Measurements from ENCODE around the gene AFF1.

Gene AFF1

GRCh38 chr4:86909546-86910295, 25.1 kb upstream of the AFF1 start:
- no peak overlapping the region for H3K18ac ChIP-seq (ENCODE audit: low read length)
- no peak overlapping the region for H2BK12ac ChIP-seq (ENCODE audit: low read length)
- H3K79me2 ChIP-seq (ENCODE audit: control insufficient read depth, insufficient read depth, low read length, poor library complexity): no peaks in the 10 kb centered on the region
- H2AFZ ChIP-seq (ENCODE audit: insufficient read depth, low read length, poor library complexity): no peak overlapping the region
- H3K27ac ChIP-seq (ENCODE audit: low read depth, low read length): no peak overlapping the region
- no peak overlapping the region for H2AK5ac ChIP-seq (ENCODE audit: low read length)
- no peak for DNase-seq
- H2BK120ac ChIP-seq (ENCODE audit: insufficient read depth, low read length, poor library complexity): no peak overlapping the region
- no peak overlapping the region for H2BK5ac ChIP-seq (ENCODE audit: low read depth, low read length, poor library complexity)
- H3K79me1 ChIP-seq (ENCODE audit: low read length): no peaks in the 10 kb centered on the region
- H3K14ac ChIP-seq (ENCODE audit: low read length): no peak overlapping the region
- no peak overlapping the region for H3K4me3 ChIP-seq (ENCODE audit: low read depth, low read length)
- no peaks in the 10 kb centered on the region for H3K27me3 ChIP-seq (ENCODE audit: insufficient read depth, low read length)
- no peak overlapping the region for H4K8ac ChIP-seq (ENCODE audit: low read depth, low read length)
- H3K4ac ChIP-seq (ENCODE audit: low read depth, low read length): no peak overlapping the region
- H3K9ac ChIP-seq (ENCODE audit: low read length): no peak overlapping the region
- H3K4me1 ChIP-seq (ENCODE audit: control insufficient read depth in 1 of 2, insufficient read depth in 2 of 2, low read length in 2 of 2): no peaks in the 10 kb centered on the region
- no peak overlapping the region for H3K23ac ChIP-seq (ENCODE audit: low read length)
- no peak overlapping the region for H3K4me2 ChIP-seq (ENCODE audit: low read length)
- H3K36me3 ChIP-seq (ENCODE audit: control insufficient read depth in 1 of 2, insufficient read depth in 2 of 2, low read length in 2 of 2): no peaks in the 10 kb centered on the region
- H3K9me3 ChIP-seq (ENCODE audit: insufficient read depth, low read depth, low read length): peaks cover 6% of the 10 kb centered on the region
- H4K12ac ChIP-seq (ENCODE audit: low read depth, low read length): no peak overlapping the region
- no peak overlapping the region for H4K91ac ChIP-seq (ENCODE audit: low read depth, low read length)
- no CpG with 5 or more reads among the region's 8 CpGs for WGBS (ENCODE audit: extremely low coverage, insufficient coverage, insufficient read length)

GRCh38 chr4:86910369-86910768, 24.4 kb upstream of the AFF1 start:
- H3K23ac ChIP-seq (ENCODE audit: low read length): no peak overlapping the region
- peaks cover 6% of the 10 kb centered on the region for H3K9me3 ChIP-seq (ENCODE audit: insufficient read depth, low read depth, low read length)
- H3K18ac ChIP-seq (ENCODE audit: low read length): no peak overlapping the region
- DNase-seq: no peak
- no peaks in the 10 kb centered on the region for H3K36me3 ChIP-seq (ENCODE audit: control insufficient read depth in 1 of 2, insufficient read depth in 2 of 2, low read length in 2 of 2)
- no peak overlapping the region for H4K8ac ChIP-seq (ENCODE audit: low read depth, low read length)
- no peak overlapping the region for H2AK5ac ChIP-seq (ENCODE audit: low read length)
- no peaks in the 10 kb centered on the region for H3K79me2 ChIP-seq (ENCODE audit: control insufficient read depth, insufficient read depth, low read length, poor library complexity)
- H3K27me3 ChIP-seq (ENCODE audit: insufficient read depth, low read length): no peaks in the 10 kb centered on the region
- H2BK12ac ChIP-seq (ENCODE audit: low read length): no peak overlapping the region
- no peaks in the 10 kb centered on the region for H3K4me1 ChIP-seq (ENCODE audit: control insufficient read depth in 1 of 2, insufficient read depth in 2 of 2, low read length in 2 of 2)
- H2BK5ac ChIP-seq (ENCODE audit: low read depth, low read length, poor library complexity): no peak overlapping the region
- H4K12ac ChIP-seq (ENCODE audit: low read depth, low read length): no peak overlapping the region
- no peak overlapping the region for H3K27ac ChIP-seq (ENCODE audit: low read depth, low read length)
- WGBS (ENCODE audit: extremely low coverage, insufficient coverage, insufficient read length): no CpG with 5 or more reads among the region's 5 CpGs
- H3K79me1 ChIP-seq (ENCODE audit: low read length): no peaks in the 10 kb centered on the region
- no peak overlapping the region for H4K91ac ChIP-seq (ENCODE audit: low read depth, low read length)
- H2AFZ ChIP-seq (ENCODE audit: insufficient read depth, low read length, poor library complexity): no peak overlapping the region
- no peak overlapping the region for H3K9ac ChIP-seq (ENCODE audit: low read length)
- no peak overlapping the region for H3K4me3 ChIP-seq (ENCODE audit: low read depth, low read length)
- no peak overlapping the region for H3K4ac ChIP-seq (ENCODE audit: low read depth, low read length)
- no peak overlapping the region for H3K4me2 ChIP-seq (ENCODE audit: low read length)
- H3K14ac ChIP-seq (ENCODE audit: low read length): no peak overlapping the region
- H2BK120ac ChIP-seq (ENCODE audit: insufficient read depth, low read length, poor library complexity): no peak overlapping the region

GRCh38 chr4:86910820-86911684, 23.8 kb upstream of the AFF1 start:
- Histone ChIP-seq H3K4me2 (ENCODE audit: low read length) (no peak overlapping the region), H3K4ac (ENCODE audit: low read depth, low read length) (no peak overlapping the region), H3K27me3 (ENCODE audit: insufficient read depth, low read length) (no peaks in the 10 kb centered on the region), H2AK5ac (ENCODE audit: low read length) (no peak overlapping the region), H3K23ac (ENCODE audit: low read length) (no peak overlapping the region), H2BK5ac (ENCODE audit: low read depth, low read length, poor library complexity) (no peak overlapping the region), H4K8ac (ENCODE audit: low read depth, low read length) (no peak overlapping the region), H3K79me2 (ENCODE audit: control insufficient read depth, insufficient read depth, low read length, poor library complexity) (no peaks in the 10 kb centered on the region), H4K12ac (ENCODE audit: low read depth, low read length) (no peak overlapping the region), H3K14ac (ENCODE audit: low read length) (no peak overlapping the region), H3K36me3 (ENCODE audit: control insufficient read depth in 1 of 2, insufficient read depth in 2 of 2, low read length in 2 of 2) (no peaks in the 10 kb centered on the region), H2BK120ac (ENCODE audit: insufficient read depth, low read length, poor library complexity) (no peak overlapping the region), H3K18ac (ENCODE audit: low read length) (no peak overlapping the region), H3K9ac (ENCODE audit: low read length) (no peak overlapping the region), H4K91ac (ENCODE audit: low read depth, low read length) (no peak overlapping the region), H3K4me3 (ENCODE audit: low read depth, low read length) (no peak overlapping the region), H3K27ac (ENCODE audit: low read depth, low read length) (no peak overlapping the region), H2AFZ (ENCODE audit: insufficient read depth, low read length, poor library complexity) (no peak overlapping the region), H3K9me3 (ENCODE audit: insufficient read depth, low read depth, low read length) (peaks cover 4% of the 10 kb centered on the region), H2BK12ac (ENCODE audit: low read length) (no peak overlapping the region), H3K79me1 (ENCODE audit: low read length) (no peaks in the 10 kb centered on the region), H3K4me1 (ENCODE audit: control insufficient read depth in 1 of 2, insufficient read depth in 2 of 2, low read length in 2 of 2) (no peaks in the 10 kb centered on the region)
- no peak for DNase-seq
- WGBS (ENCODE audit: extremely low coverage, insufficient coverage, insufficient read length): no CpG with 5 or more reads among the region's 7 CpGs

GRCh38 chr4:86916392-86916791, 18.4 kb upstream of the AFF1 start:
- no peak overlapping the region for H2BK5ac ChIP-seq (ENCODE audit: low read depth, low read length, poor library complexity)
- no peak overlapping the region for H3K4me2 ChIP-seq (ENCODE audit: low read length)
- no peaks in the 10 kb centered on the region for H3K27me3 ChIP-seq (ENCODE audit: insufficient read depth, low read length)
- H2AK5ac ChIP-seq (ENCODE audit: low read length): no peak overlapping the region
- no peak overlapping the region for H4K91ac ChIP-seq (ENCODE audit: low read depth, low read length)
- H3K23ac ChIP-seq (ENCODE audit: low read length): no peak overlapping the region
- H3K14ac ChIP-seq (ENCODE audit: low read length): no peak overlapping the region
- H4K8ac ChIP-seq (ENCODE audit: low read depth, low read length): no peak overlapping the region
- no CpG with 5 or more reads among the region's 1 CpG for WGBS (ENCODE audit: extremely low coverage, insufficient coverage, insufficient read length)
- H3K4me1 ChIP-seq (ENCODE audit: control insufficient read depth in 1 of 2, insufficient read depth in 2 of 2, low read length in 2 of 2): no peaks in the 10 kb centered on the region
- no peak overlapping the region for H2AFZ ChIP-seq (ENCODE audit: insufficient read depth, low read length, poor library complexity)
- DNase-seq: no peak
- no peaks in the 10 kb centered on the region for H3K36me3 ChIP-seq (ENCODE audit: control insufficient read depth in 1 of 2, insufficient read depth in 2 of 2, low read length in 2 of 2)
- no peak overlapping the region for H3K4ac ChIP-seq (ENCODE audit: low read depth, low read length)
- H3K9ac ChIP-seq (ENCODE audit: low read length): no peak overlapping the region
- no peaks in the 10 kb centered on the region for H3K79me2 ChIP-seq (ENCODE audit: control insufficient read depth, insufficient read depth, low read length, poor library complexity)
- no peak overlapping the region for H3K18ac ChIP-seq (ENCODE audit: low read length)
- H3K9me3 ChIP-seq (ENCODE audit: insufficient read depth, low read depth, low read length): peaks cover 4% of the 10 kb centered on the region
- no peak overlapping the region for H4K12ac ChIP-seq (ENCODE audit: low read depth, low read length)
- H2BK12ac ChIP-seq (ENCODE audit: low read length): no peak overlapping the region
- H3K4me3 ChIP-seq (ENCODE audit: low read depth, low read length): no peak overlapping the region
- H2BK120ac ChIP-seq (ENCODE audit: insufficient read depth, low read length, poor library complexity): no peak overlapping the region
- H3K79me1 ChIP-seq (ENCODE audit: low read length): no peaks in the 10 kb centered on the region
- H3K27ac ChIP-seq (ENCODE audit: low read depth, low read length): no peak overlapping the region

Data from trophoblast cell (in vitro differentiated cells and primary cell).